Neuronal stem cell (in vitro differentiated cells): ENCODE data around the gene SLC41A3.

Experiments used
- DNase-seq: peaks from one replicate; pipeline ENCODE4 v3.0.0-alpha.2; 2013; ENCODE audit warnings: low spot score
- H2AFZ ChIP-seq: one replicate; pipeline ENCODE4 v1.6.1; 2013; ENCODE audit warnings: mild to moderate bottlenecking, low read length, inconsistent platforms
- H2AK5ac ChIP-seq: 2 replicates; pipeline ENCODE4 v1.6.1; 2013; ENCODE audit warnings: low read depth, mild to moderate bottlenecking, inconsistent platforms, low read length, moderate library complexity, mixed read lengths
- H2BK120ac ChIP-seq: 2 replicates; pipeline ENCODE4 v1.6.1; 2013; ENCODE audit warnings: low read depth, mild to moderate bottlenecking, inconsistent platforms, low read length, moderate library complexity, mixed read lengths
- H2BK12ac ChIP-seq: one replicate; pipeline ENCODE4 v1.6.1; 2013; ENCODE audit warnings: low read length, inconsistent platforms
- H2BK15ac ChIP-seq: 2 replicates; pipeline ENCODE4 v1.6.1; 2013; ENCODE audit warnings: mild to moderate bottlenecking, low read length, inconsistent platforms, mixed read lengths
- H2BK5ac ChIP-seq: one replicate; pipeline ENCODE4 v1.6.1; 2013; ENCODE audit warnings: inconsistent platforms, mild to moderate bottlenecking, low read length, moderate library complexity
- H3K14ac ChIP-seq: one replicate; pipeline ENCODE4 v1.6.1; 2013; ENCODE audit warnings: low read length, inconsistent platforms
- H3K18ac ChIP-seq: 2 replicates; pipeline ENCODE4 v1.6.1; 2013; ENCODE audit warnings: low read length, inconsistent platforms
- H3K23ac ChIP-seq: 2 replicates; pipeline ENCODE4 v1.6.1; 2013; ENCODE audit warnings: low read depth, mild to moderate bottlenecking, mixed read lengths, low read length, inconsistent platforms; ENCODE audit not compliant: poor library complexity
- H3K27ac ChIP-seq: replicated peaks from 3 replicates; pipeline ENCODE4 v1.5.1; 2013; ENCODE audit warnings: low read length, inconsistent platforms
- H3K27me3 ChIP-seq, 3 experiments: 2 replicates each; pipeline ENCODE4 v1.6.1; 2013; ENCODE audit warnings: low read length in 3 of 3, mild to moderate bottlenecking in 2 of 3, inconsistent platforms in 1 of 3, low read depth in 1 of 3, mixed read lengths in 1 of 3, moderate library complexity in 1 of 3; ENCODE audit not compliant: control insufficient read depth in 3 of 3, insufficient read depth in 3 of 3
- H3K36me3 ChIP-seq, 2 donors: replicated peaks in 1 of 2; 2 replicates each; pipeline ENCODE4 v1.6.1; 2013; ENCODE audit warnings: low read length in 2 of 2; ENCODE audit not compliant: control insufficient read depth in 2 of 2, insufficient read depth in 2 of 2
- H3K4ac ChIP-seq: 2 replicates; pipeline ENCODE4 v1.6.1; 2013; ENCODE audit warnings: inconsistent platforms, mild to moderate bottlenecking, low read length, moderate library complexity
- H3K4me1 ChIP-seq, 2 donors: 1 replicate in 1 of 2; 2 replicates in 1 of 2; pipeline ENCODE4 v1.6.1; 2013; ENCODE audit warnings: low read length in 2 of 2, low read depth in 1 of 2; ENCODE audit not compliant: control insufficient read depth in 2 of 2, insufficient read depth in 1 of 2
- H3K4me2 ChIP-seq: one replicate; pipeline ENCODE4 v1.6.1; 2013; ENCODE audit warnings: mild to moderate bottlenecking, low read length, inconsistent platforms; ENCODE audit not compliant: insufficient read depth, poor library complexity, severe bottlenecking
- H3K4me3 ChIP-seq, 2 donors: 2 replicates each; pipeline ENCODE4 v1.5.1; 2013; ENCODE audit warnings: low read length in 2 of 2, mild to moderate bottlenecking in 2 of 2, inconsistent platforms in 1 of 2, moderate library complexity in 1 of 2
- H3K79me1 ChIP-seq: one replicate; pipeline ENCODE4 v1.6.1; 2013; ENCODE audit warnings: low read depth, mild to moderate bottlenecking, inconsistent platforms, low read length, moderate library complexity
- H3K9ac ChIP-seq: one replicate; pipeline ENCODE4 v1.6.1; 2013; ENCODE audit warnings: mild to moderate bottlenecking, low read depth, low read length, inconsistent platforms; ENCODE audit not compliant: poor library complexity
- H3K9me3 ChIP-seq, 2 donors: replicated peaks in 1 of 2; 2 replicates each; pipeline versions ENCODE3 to v1.6.1; 2013; ENCODE audit warnings: low read length in 2 of 2, mild to moderate bottlenecking in 2 of 2, inconsistent platforms in 1 of 2, low read depth in 1 of 2, mixed read lengths in 1 of 2, moderate library complexity in 1 of 2; ENCODE audit not compliant: control insufficient read depth in 2 of 2, insufficient read depth in 1 of 2
- H4K8ac ChIP-seq: one replicate; pipeline ENCODE4 v1.6.1; 2013; ENCODE audit warnings: low read depth, mild to moderate bottlenecking, inconsistent platforms, low read length, moderate library complexity
- H4K91ac ChIP-seq: one replicate; pipeline ENCODE4 v1.6.1; 2013; ENCODE audit warnings: low read length, low read depth, mild to moderate bottlenecking, inconsistent platforms; ENCODE audit not compliant: poor library complexity
- WGBS, 2 donors: extraction: QIAGEN DNeasy Blood & Tissue Kit; methylation state at CpG; one replicate each; pipeline ENCODE4 v1.1.7; 2013; ENCODE audit warnings: missing lambda C conversion rate in 2 of 2, mixed read lengths in 1 of 2; ENCODE audit not compliant: insufficient read length in 2 of 2, insufficient replicate concordance in 1 of 2; ENCODE audit errors: extremely low coverage in 2 of 2; 5-methylcytosine and 5-hydroxymethylcytosine counted together

SLC41A3 gene

DNA sequence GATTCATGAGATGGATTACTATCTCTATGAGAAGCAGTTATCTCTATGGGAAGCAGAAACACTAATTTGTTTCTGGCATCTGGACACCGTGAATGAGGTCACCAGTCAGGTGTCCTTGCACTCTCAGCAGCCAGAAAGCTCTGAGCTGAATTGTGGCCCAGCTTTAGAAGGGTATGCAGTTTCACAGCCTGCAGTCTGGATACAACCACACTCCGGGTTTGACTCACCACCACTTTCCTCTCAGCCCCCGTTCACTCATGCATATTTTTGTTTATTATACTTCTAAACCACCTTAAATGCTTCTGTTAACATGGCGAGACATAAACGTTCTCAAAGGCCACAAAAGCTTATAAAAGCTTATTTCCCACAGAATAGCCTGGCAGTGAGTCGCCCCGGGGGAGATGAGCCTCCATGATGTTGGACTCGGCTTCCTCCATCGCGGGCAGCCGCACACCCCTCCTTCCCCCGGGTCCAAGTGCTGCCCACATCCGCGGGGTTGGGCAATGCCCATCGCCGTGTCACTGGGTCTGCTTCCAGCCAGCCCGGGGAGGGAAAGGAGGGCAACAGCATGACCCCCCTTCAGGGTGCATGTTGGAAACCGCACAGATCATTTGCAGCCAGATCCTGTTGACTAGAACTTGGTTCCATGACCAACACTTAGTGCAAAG, 16.8 kb upstream of the SLC41A3 start:
- H2AFZ ChIP-seq = no peak overlapping the region
- no peak overlapping the region for H2BK120ac ChIP-seq
- H3K14ac ChIP-seq = no peak overlapping the region
- H3K23ac ChIP-seq = no peak overlapping the region
- no peak for DNase-seq
- H3K9me3 ChIP-seq = peaks cover 0 to 5% of the 10 kb centered on the region in 2 donors
- H2BK15ac ChIP-seq = no peak overlapping the region
- H2BK12ac ChIP-seq = no peak overlapping the region
- H3K18ac ChIP-seq = peak overlapping the region; percentile 62
- peaks cover 0 to 15% (median 0%) of the 10 kb centered on the region in 3 experiments for H3K27me3 ChIP-seq
- no peak overlapping the region for H4K8ac ChIP-seq
- H2AK5ac ChIP-seq = no peak overlapping the region
- no peak overlapping the region for H3K4me2 ChIP-seq
- H3K27ac ChIP-seq = no peak overlapping the region
- no peak overlapping the region for H3K4me3 ChIP-seq
- H3K9ac ChIP-seq = no peak overlapping the region
- no peaks in the 10 kb centered on the region for H3K36me3 ChIP-seq
- H3K4me1 ChIP-seq = no peaks in the 10 kb centered on the region
- no peak overlapping the region for H4K91ac ChIP-seq
- no peak overlapping the region for H3K4ac ChIP-seq
- no peak overlapping the region for H2BK5ac ChIP-seq
- H3K79me1 ChIP-seq = no peaks in the 10 kb centered on the region
- WGBS, 2 donors = no CpG with 5 or more reads among the region's 18 CpGs

DNA sequence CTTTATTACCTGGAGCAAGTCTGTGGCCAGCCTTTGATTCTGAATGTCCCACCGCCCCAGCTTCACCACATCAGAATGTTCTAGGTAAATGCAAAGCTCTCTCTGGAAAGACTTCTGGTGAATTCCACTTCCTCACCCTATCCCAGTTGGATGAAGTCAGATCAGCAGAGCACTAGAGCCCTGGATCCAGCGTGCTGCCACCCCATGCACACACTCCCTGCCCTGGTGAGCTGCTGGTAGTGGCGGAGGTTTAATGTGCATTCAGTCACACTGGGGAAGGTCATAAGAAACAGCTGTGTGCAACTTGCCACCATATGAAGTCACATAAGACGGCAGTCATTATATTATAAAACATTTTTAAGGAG, 16.3 kb upstream of the SLC41A3 start:
- H3K27ac ChIP-seq = no peak overlapping the region
- WGBS, 2 donors = no CpG with 5 or more reads among the region's 4 CpGs
- H2AK5ac ChIP-seq = no peak overlapping the region

DNA sequence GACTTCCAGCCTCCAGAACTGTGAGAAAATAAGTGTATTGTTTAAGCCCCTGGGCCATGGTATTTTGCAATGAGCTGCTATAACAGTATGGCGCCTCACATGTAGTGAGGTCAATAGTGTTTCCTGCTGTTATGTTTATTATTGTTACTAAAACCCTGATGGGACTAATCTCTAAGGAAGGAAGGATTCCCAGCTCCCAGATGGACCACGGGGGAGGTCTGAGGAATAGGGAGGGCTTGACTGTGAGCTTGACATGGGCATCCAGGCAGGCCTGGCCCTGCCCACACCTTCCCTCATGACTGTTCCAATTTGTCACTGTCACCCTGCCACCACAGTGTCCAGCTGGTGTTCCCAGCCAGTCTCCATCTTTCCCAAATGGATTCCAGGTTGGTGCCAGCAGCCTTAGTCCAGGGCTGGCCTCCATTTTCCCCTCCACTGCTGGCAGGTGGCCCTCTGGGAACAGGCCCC, 14.5 kb upstream of the SLC41A3 start:
- WGBS, 2 donors = no CpG with 5 or more reads among the region's 2 CpGs
- Histone ChIP-seq H2BK120ac (no peak overlapping the region), H2AFZ (no peak overlapping the region), H4K8ac (no peak overlapping the region), H2BK5ac (no peak overlapping the region), H3K4me3 (no peak overlapping the region), H3K14ac (no peak overlapping the region), H2BK12ac (no peak overlapping the region), H3K23ac (no peak overlapping the region), H3K79me1 (no peaks in the 10 kb centered on the region), H3K27ac (no peak overlapping the region), H3K36me3 (no peaks in the 10 kb centered on the region), H3K4me2 (no peak overlapping the region), H3K27me3 (peaks cover 0 to 6% (median 0%) of the 10 kb centered on the region in 3 experiments), H2BK15ac (no peak overlapping the region), H3K4me1 (no peaks in the 10 kb centered on the region), H2AK5ac (peak overlapping the region; percentile 61), H3K4ac (no peak overlapping the region), H3K18ac (no peak overlapping the region), H3K9me3 (peaks cover 0 to 5% of the 10 kb centered on the region in 2 donors), H3K9ac (no peak overlapping the region), H4K91ac (no peak overlapping the region)
- no peak for DNase-seq

More for the DNA sequence above, 16.3 kb upstream of the SLC41A3 start:
- H2BK15ac ChIP-seq = no peak overlapping the region
- H3K36me3 ChIP-seq = no peaks in the 10 kb centered on the region
- no peak overlapping the region for H3K4me2 ChIP-seq
- peaks cover 0 to 14% (median 0%) of the 10 kb centered on the region in 3 experiments for H3K27me3 ChIP-seq
- peaks cover 0 to 5% of the 10 kb centered on the region in 2 donors for H3K9me3 ChIP-seq
- no peak overlapping the region for H2BK5ac ChIP-seq
- H2BK12ac ChIP-seq = no peak overlapping the region
- H4K91ac ChIP-seq = no peak overlapping the region
- H3K4me1 ChIP-seq = no peaks in the 10 kb centered on the region
- H4K8ac ChIP-seq = no peak overlapping the region
- no peak overlapping the region for H3K4ac ChIP-seq
- H3K9ac ChIP-seq = no peak overlapping the region
- no peak overlapping the region for H3K14ac ChIP-seq
- no peak overlapping the region for H3K23ac ChIP-seq
- H2AFZ ChIP-seq = no peak overlapping the region
- no peak overlapping the region for H2BK120ac ChIP-seq
- DNase-seq = no peak
- no peaks in the 10 kb centered on the region for H3K79me1 ChIP-seq
- H3K4me3 ChIP-seq = peak overlapping the region in 1 of 2 donors; percentile 11
- no peak overlapping the region for H3K18ac ChIP-seq

DNA sequence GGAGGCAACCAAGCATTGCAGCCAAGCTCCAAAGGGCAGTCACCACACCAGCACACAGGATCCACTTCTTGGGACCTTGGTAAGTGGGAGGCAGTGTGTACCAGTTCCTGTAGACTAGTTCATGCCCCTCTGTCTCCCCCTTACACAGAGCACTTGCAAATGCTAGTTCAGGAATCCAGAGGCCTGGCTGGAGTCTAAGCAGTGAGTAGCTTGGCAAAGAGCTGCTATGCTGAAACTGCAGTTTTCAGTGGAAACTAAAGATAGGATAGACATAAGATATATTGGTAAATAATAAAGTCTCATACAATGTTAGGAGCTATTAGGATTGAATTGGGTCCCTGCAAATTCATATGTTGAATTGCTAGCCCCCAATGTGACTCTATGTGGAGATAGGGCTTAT, 13.9 kb upstream of the SLC41A3 start:
- Histone ChIP-seq H2BK5ac (no peak overlapping the region), H2BK15ac (no peak overlapping the region), H3K18ac (no peak overlapping the region), H3K79me1 (no peaks in the 10 kb centered on the region), H3K9me3 (peaks cover 0 to 5% of the 10 kb centered on the region in 2 donors), H4K91ac (no peak overlapping the region), H3K27me3 (peaks cover 0 to 6% (median 0%) of the 10 kb centered on the region in 3 experiments), H3K4me3 (no peak overlapping the region), H3K14ac (no peak overlapping the region), H2BK12ac (no peak overlapping the region), H3K4ac (no peak overlapping the region), H2AFZ (no peak overlapping the region), H3K36me3 (no peaks in the 10 kb centered on the region), H3K4me2 (no peak overlapping the region), H3K27ac (no peak overlapping the region), H4K8ac (no peak overlapping the region), H3K23ac (no peak overlapping the region), H3K4me1 (no peaks in the 10 kb centered on the region), H2AK5ac (no peak overlapping the region), H3K9ac (no peak overlapping the region), H2BK120ac (no peak overlapping the region)
- no peak for DNase-seq
